PFSK-1 (cell line): ENCODE measurements around the gene REV3L.

ENCODE experiments used
- FOXP2 ChIP-seq: optimal IDR thresholded peaks from 2 replicates; pipeline ENCODE3; 2011; ENCODE audit warnings: borderline replicate concordance, control low read depth, inconsistent platforms; ENCODE audit not compliant: insufficient read depth; ENCODE audit errors: extremely low read length, extremely low read depth
- POLR2AphosphoS5 ChIP-seq: IDR thresholded peaks from 2 replicates; pipeline ENCODE4 v1.6.1; 2012; ENCODE audit warnings: low read depth, mild to moderate bottlenecking, control low read depth, low read length, moderate library complexity
- SIN3A ChIP-seq: IDR thresholded peaks from 2 replicates; pipeline ENCODE4 v1.6.1; 2012; ENCODE audit warnings: mild to moderate bottlenecking, low read length, moderate library complexity, borderline replicate concordance; ENCODE audit not compliant: insufficient read depth
- TAF1 ChIP-seq: IDR thresholded peaks from 2 replicates; pipeline ENCODE4 v1.6.1; 2012; ENCODE audit warnings: low read length, control low read depth, borderline replicate concordance; ENCODE audit not compliant: insufficient read depth

GRCh38 chr6:111417946-111418345 lies 65.1 kb downstream of the REV3L start:
- no peak for TF ChIP-seq TAF1
- TF ChIP-seq POLR2AphosphoS5 = no peak
- no peak for TF ChIP-seq SIN3A
- TF ChIP-seq FOXP2 = no peak
